M059J (cell line): ENCODE data around the gene KCNIP4. TPM values are rescaled to one million over a fixed set of nuclear protein-coding genes. Genes with fewer than 3 reads are reported as not detected.
"Not testable (repeated sequence)": the region's sequence is repeated elsewhere in the genome, so short reads cannot be mapped to it uniquely, and the experiment has no call there.

Experiments
- DNase-seq: peaks from one replicate; pipeline ENCODE4 v3.0.0-alpha.2; 2012; ENCODE audit warnings: low read depth
- total RNA-seq: library from RNA; depleted of rRNA; stranded (reverse); fragments of >200 nt; shearing (Covaris generic); gene quantifications from 2 replicates; pipeline ENCODE4 v1.2.3, GENCODE V29; 2014

KCNIP4 gene
- total RNA-seq, 1 experiment from 2014 or later, result 0.15 TPM

GRCh38 chr4:21366840-21367239, 581.7 kb downstream of the KCNIP4 start:
- no peak for DNase-seq

DNA sequence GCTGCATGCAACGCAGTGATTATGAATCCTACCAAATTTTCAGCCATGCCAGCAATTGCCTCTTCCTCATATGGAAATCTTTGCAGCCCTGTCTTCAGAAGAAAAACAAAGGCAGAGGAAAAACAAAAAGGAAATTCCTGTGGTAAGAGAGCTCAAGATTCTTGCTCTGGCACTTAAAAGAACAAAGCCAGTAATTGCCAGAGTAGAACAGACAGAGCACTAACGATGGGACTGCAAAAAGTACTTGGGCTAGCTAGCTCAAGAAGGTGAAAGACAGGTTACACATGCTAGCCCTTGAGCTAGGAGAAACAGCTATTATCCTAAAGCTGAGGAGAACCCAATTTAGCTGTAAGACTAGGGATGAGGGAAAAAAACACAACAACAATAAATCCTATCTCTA, 582.3 kb downstream of the KCNIP4 start:
- no peak for DNase-seq

- no peak for DNase-seq
Measured at GRCh38 chr4:21363701-21364100, 584.9 kb downstream of the KCNIP4 start.

- not testable (repeated sequence) for DNase-seq
Measured at GRCh38 chr4:21352354-21352753, 596.2 kb downstream of the KCNIP4 start.

DNA sequence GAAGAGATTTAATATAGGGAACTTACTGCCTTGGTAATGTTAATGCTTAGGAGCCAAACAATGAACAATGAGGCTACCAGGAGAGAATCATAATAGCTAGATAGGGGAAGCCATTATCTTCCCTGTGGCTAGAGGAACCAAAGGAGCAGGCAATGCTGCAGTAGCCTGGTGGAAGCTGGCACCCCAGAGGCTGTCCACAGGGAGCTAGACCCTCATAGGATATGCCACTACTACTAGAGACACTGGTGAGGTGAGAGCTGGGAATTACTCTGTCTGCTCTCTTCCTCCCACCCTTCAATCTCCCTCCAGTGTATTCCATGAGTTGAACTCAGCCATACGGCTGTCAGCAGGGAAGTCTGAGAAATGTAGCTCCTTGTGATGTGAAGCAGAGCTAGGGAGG, 601.4 kb downstream of the KCNIP4 start:
- DNase-seq, result no peak

DNA sequence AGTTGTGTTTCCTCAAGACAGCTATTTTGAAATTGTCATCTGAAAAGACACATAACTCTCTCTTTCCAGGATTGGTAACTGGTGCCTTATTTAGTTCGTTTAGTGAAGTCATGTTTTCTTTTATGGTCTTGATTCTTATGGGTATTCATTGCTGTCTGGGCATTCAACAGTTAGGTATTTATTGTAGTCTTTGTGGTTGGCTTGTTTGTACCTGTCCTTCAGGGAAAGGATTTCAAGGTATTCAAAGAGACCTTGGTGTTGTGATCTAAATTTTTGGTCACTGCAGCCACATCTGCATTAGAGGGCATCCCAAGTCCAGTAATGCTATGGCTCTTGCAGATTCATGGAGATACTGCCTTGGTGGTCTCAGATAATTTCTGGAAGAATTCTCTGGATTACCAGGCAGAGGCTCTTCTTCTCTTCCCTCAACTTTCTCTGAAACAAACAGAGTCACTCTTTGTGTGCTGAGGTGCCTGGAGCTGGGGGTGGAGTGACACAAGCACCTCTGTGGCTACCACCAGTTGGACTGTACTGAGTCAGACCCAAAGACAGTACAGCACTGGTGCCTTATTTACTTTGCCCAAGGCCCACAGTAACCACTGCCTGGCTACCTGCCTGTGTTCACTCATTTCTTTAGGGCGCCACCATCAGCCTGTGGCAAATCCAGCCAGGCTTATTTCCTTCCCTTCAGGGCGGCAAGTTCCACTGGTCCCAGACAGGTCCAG, 620.4 kb downstream of the KCNIP4 start:
- DNase-seq, result no peak

- DNase-seq, result no peak
Measured at GRCh38 chr4:21320034-21320433, 628.5 kb downstream of the KCNIP4 start.

GRCh38 chr4:21307709-21308108, 640.9 kb downstream of the KCNIP4 start:
- no peak for DNase-seq

- no peak for DNase-seq
Measured at GRCh38 chr4:21304540-21304887, 644.1 kb downstream of the KCNIP4 start.

DNA sequence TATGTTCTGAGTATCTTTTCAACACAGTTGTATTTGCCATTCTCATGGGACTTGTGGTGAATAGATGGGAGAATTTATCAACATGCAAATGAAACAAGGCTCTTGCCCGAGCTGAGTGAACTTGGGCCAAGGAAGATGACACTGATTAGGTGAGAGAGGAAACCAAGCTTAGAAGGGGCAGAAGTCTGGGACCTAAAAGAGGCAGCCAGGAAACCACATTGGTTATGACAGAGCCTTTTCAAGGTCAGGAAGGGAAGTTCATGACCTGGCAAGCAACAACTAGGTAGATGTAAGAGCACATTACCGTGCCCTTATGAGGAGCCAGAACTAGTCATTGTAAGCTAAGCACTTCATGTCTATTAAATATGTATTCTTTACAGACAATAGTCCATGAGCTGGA, 658.0 kb downstream of the KCNIP4 start:
- no peak for DNase-seq

DNA sequence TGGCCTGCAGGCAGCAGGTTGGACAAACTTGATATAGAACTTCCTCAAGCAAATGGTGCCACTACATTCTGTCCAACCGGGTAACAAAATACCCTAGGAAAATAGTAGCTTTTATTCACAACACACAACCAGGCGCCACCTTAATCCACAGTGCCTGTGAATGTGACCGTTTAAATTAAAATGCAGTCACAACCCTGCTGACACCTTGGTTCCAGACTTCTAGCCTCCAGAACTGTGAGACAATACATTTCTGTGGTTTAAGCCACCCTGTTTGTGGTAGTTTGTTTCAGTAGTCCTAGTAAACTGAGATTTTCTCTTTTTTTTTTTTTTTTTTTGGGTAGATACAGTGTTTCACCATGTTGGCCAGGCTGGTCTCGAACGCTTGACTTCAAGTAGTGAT, 672.5 kb downstream of the KCNIP4 start:
- no peak for DNase-seq

- DNase-seq, result no peak
Measured at GRCh38 chr4:21271439-21272052, 677.0 kb downstream of the KCNIP4 start.

GRCh38 chr4:21248331-21248730, 700.2 kb downstream of the KCNIP4 start:
- DNase-seq, result no peak

DNA sequence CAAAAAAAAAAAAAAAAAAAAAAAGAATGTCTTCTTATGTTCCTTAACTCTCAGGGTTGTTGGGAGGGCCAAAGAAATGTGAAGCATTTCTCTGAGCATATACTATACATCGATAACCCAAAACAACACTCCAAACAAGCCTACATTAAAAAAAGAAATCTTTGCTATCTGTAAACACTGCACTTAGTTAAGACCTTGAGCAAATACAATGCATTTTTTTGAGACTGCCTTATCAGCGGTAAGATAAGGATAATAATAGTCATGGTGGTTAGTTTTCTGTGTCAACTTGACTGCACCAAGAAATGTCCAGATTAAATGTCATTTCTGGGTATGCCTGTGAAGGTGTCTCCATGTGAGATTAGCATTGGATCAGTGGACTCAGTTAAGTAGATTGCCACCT, 706.4 kb downstream of the KCNIP4 start:
- no peak for DNase-seq

GRCh38 chr4:21226637-21227538, 721.7 kb downstream of the KCNIP4 start:
- no peak for DNase-seq

DNA sequence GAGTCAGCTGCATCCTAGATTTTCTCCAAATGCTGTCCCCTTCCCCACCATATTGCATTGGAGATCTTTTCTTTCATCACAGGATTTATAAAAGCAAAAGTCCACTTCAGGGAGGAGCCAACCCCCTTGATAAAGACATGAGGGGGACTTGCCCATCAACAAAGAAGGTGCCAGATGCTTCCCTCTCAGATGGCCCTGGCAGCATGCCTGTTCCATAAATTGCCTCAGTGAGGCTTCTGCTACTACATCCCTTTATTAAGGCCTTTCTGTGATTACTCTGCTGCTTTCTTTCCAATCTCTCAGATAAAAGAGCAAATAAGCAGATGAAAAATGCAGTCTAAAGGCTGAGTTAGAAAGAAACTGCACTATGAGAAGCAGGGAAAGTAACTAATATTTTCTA, 736.7 kb downstream of the KCNIP4 start:
- no peak for DNase-seq

DNA sequence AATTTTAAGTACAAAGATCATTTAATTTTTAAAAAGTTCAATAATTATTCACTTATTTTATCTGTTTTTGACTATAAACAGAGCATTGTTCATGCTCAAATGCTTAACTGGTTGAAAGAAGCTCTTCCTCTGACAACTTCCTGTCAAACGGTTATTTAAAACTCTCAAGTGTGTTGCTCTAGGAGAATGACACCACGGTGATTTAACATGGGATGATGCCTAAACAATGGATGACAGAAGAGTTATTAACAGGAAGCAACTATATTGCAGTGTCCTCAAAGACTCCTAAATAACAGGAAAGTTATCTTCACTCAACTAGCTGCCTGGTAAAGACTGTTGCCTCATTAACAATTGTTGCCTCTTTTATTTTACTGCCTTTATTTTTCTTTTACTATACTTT, 738.7 kb downstream of the KCNIP4 start:
- no peak for DNase-seq

GRCh38 chr4:21205821-21206531, 742.6 kb downstream of the KCNIP4 start:
- peak; percentile 42 for DNase-seq

GRCh38 chr4:21203416-21203815, 745.2 kb downstream of the KCNIP4 start:
- no peak for DNase-seq

DNA sequence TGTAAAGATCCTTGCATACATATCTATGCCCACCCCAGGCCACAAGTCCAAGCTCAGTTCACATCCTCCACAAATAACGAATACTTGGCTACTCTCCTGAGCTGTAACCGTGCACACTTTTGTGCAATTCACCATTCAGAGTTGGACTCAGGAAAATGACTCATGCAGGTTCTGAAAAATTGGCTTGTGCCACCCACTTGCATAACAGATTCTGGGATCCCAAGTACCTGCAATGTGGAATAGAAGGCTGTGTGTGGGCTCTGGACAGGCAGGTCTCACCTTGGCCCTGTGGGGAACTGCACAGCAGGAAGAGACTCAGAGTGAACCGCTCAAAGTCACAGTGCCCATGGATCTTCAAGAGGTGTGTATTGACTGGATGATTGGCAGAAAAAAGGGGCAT, 745.6 kb downstream of the KCNIP4 start:
- DNase-seq, result no peak

DNA sequence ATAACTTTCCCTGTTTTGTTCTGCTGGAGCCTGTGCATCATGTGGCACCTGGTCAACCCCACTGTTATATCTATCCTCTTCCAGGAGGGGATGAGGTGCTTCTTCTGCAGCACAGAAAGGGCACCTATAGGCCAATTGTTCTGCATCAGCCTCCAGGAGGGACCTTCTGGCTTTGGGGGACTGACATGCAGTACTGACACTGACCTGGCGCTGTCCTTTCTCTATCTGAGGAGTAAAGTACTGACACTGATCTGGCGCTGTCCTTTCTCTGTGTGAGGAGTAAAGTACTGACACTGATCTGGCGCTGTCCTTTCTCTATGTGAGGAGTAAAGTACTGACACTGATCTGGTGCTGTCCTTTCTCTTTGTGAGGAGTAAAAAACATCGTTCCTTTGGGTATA, 749.9 kb downstream of the KCNIP4 start:
- DNase-seq, result no peak

GRCh38 chr4:21195682-21196081, 752.9 kb downstream of the KCNIP4 start:
- peak; percentile 63 for DNase-seq
